IMR-90 (cell line): Measurements from ENCODE around the gene HOXD9. TPM values are rescaled to one million over a fixed set of nuclear protein-coding genes. Genes with fewer than 3 reads are reported as not detected.

Experiments used
- ATAC-seq: fragments of 200-7000 bp; cut with Tn5 transposase; 2 replicates; pipeline ENCODE4 v1.9.1; 2020; ENCODE audit warnings: low read depth, mild to moderate bottlenecking, moderate library complexity
- BruUV-seq: library from RNA; stranded (reverse); fragments of 400-500 nt; replicated peaks from 2 replicates; lab custom pipeline; 2021; lab: Mats Ljungman, UMichigan
- CTCF ChIA-PET: fragments of 300-600 bp; formaldehyde crosslinking; extraction: SDS; loops from one replicate; lab custom pipeline; 2021; ENCODE audit warnings: antibody characterized with exemption; lab: Yijun Ruan, JAX
- POLR2A ChIA-PET: fragments of 300-600 bp; sonication (Branson Sonifier 250); formaldehyde crosslinking; loops from one replicate; lab custom pipeline; 2022; ENCODE audit warnings: antibody characterized with exemption; ENCODE audit not compliant: unreplicated experiment; lab: Charles Lee
- DNase-seq: peaks from one replicate; pipeline ENCODE4 v3.0.0; 2013
- H2AFZ ChIP-seq: replicated peaks from 2 replicates; pipeline ENCODE3; 2013; ENCODE audit warnings: low read length, mild to moderate bottlenecking; ENCODE audit not compliant: poor library complexity
- H2AK5ac ChIP-seq: 2 replicates; pipeline ENCODE4 v1.6.1; 2013; ENCODE audit warnings: low read depth, low read length, inconsistent platforms
- H2AK9ac ChIP-seq: replicated peaks from 2 replicates; pipeline ENCODE3; 2013; ENCODE audit warnings: mild to moderate bottlenecking, low read depth, low read length, moderate library complexity; ENCODE audit not compliant: poor library complexity
- H2BK120ac ChIP-seq: 2 replicates; pipeline ENCODE4 v1.6.1; 2013; ENCODE audit warnings: low read depth, low read length, inconsistent platforms
- H2BK15ac ChIP-seq: 3 replicates; pipeline ENCODE4 v1.6.1; 2013; ENCODE audit warnings: low read depth, low read length, inconsistent platforms
- H2BK20ac ChIP-seq: 2 replicates; pipeline ENCODE4 v1.6.1; 2013; ENCODE audit warnings: low read depth, mild to moderate bottlenecking, inconsistent platforms, low read length, moderate library complexity
- H2BK5ac ChIP-seq: 2 replicates; pipeline ENCODE4 v1.6.1; 2013; ENCODE audit warnings: mild to moderate bottlenecking, low read depth, low read length, inconsistent platforms; ENCODE audit not compliant: poor library complexity, severe bottlenecking
- H3K14ac ChIP-seq: replicated peaks from 2 replicates; pipeline ENCODE4 v1.6.1; 2013; ENCODE audit warnings: low read depth, low read length, inconsistent platforms
- H3K18ac ChIP-seq: 2 replicates; pipeline ENCODE4 v1.6.1; 2013; ENCODE audit warnings: low read depth, low read length, control low read depth
- H3K23ac ChIP-seq: 2 replicates; pipeline ENCODE4 v1.6.1; 2013; ENCODE audit warnings: low read depth, low read length, inconsistent platforms
- H3K27ac ChIP-seq: 2 replicates; pipeline ENCODE4 v1.5.1; 2013; ENCODE audit warnings: mild to moderate bottlenecking, control low read depth, low read length; ENCODE audit not compliant: insufficient read depth
- H3K27me3 ChIP-seq: 2 replicates; pipeline ENCODE4 v1.6.1; 2013; ENCODE audit warnings: low read length; ENCODE audit not compliant: control insufficient read depth, insufficient read depth
- H3K36me3 ChIP-seq: 2 replicates; pipeline ENCODE4 v1.6.1; 2013; ENCODE audit warnings: low read length, mixed read lengths; ENCODE audit not compliant: control insufficient read depth, insufficient read depth
- H3K4ac ChIP-seq: 2 replicates; pipeline ENCODE4 v1.6.1; 2013; ENCODE audit warnings: low read depth, low read length, inconsistent platforms
- H3K4me1 ChIP-seq: 2 replicates; pipeline ENCODE4 v1.6.1; 2013; ENCODE audit warnings: low read length, mixed read lengths; ENCODE audit not compliant: control insufficient read depth, insufficient read depth
- H3K4me2 ChIP-seq: 2 replicates; pipeline ENCODE4 v1.6.1; 2013; ENCODE audit warnings: low read depth, mild to moderate bottlenecking, control low read depth, low read length, moderate library complexity
- H3K4me3 ChIP-seq: 2 replicates; pipeline ENCODE4 v1.5.1; 2013; ENCODE audit warnings: low read depth, mild to moderate bottlenecking, control low read depth, low read length, moderate library complexity; ENCODE audit not compliant: insufficient read depth
- H3K56ac ChIP-seq: 2 replicates; pipeline ENCODE4 v1.6.1; 2013; ENCODE audit warnings: low read length, inconsistent platforms; ENCODE audit not compliant: insufficient read depth; ENCODE audit errors: extremely low read depth
- H3K79me1 ChIP-seq, 2 experiments: 2 replicates each; pipeline ENCODE4 v1.6.1; 2013; ENCODE audit warnings: low read length in 2 of 2, inconsistent platforms in 1 of 2, low read depth in 1 of 2
- H3K9ac ChIP-seq: 2 replicates; pipeline ENCODE4 v1.6.1; 2013; ENCODE audit warnings: low read depth, low read length, control low read depth
- H3K9me1 ChIP-seq: 2 replicates; pipeline ENCODE4 v1.6.1; 2013; ENCODE audit warnings: low read length, inconsistent platforms; ENCODE audit not compliant: insufficient read depth
- H3K9me3 ChIP-seq: 2 replicates; pipeline ENCODE4 v1.6.1; 2013; ENCODE audit warnings: low read length; ENCODE audit not compliant: control insufficient read depth, insufficient read depth
- H4K20me1 ChIP-seq: 2 replicates; pipeline ENCODE4 v1.6.1; 2013; ENCODE audit warnings: low read length, inconsistent platforms; ENCODE audit not compliant: insufficient read depth
- H4K5ac ChIP-seq: 2 replicates; pipeline ENCODE4 v1.6.1; 2013; ENCODE audit warnings: mild to moderate bottlenecking, low read depth, low read length, control low read depth
- H4K8ac ChIP-seq, 2 experiments: 2 replicates each; pipeline ENCODE4 v1.6.1; 2013; ENCODE audit warnings: low read depth in 2 of 2, low read length in 2 of 2, control low read depth in 1 of 2, inconsistent platforms in 1 of 2
- H4K91ac ChIP-seq: 2 replicates; pipeline ENCODE4 v1.6.1; 2013; ENCODE audit warnings: low read depth, low read length, inconsistent platforms; ENCODE audit not compliant: insufficient read depth
- BHLHE40 ChIP-seq: fragments of 150-350 bp; IDR thresholded peaks from 2 replicates; pipeline ENCODE4 v1.6.1; 2016; ENCODE audit warnings: mild to moderate bottlenecking, low read depth, low read length
- CHD1 ChIP-seq: IDR thresholded peaks from 2 replicates; pipeline ENCODE4 v1.6.1; 2012; ENCODE audit warnings: low read depth, low read length, improper control_type of control experiment
- CTCF ChIP-seq: conservative IDR thresholded peaks from 2 replicates; pipeline ENCODE4 v1.5.1; 2012; ENCODE audit warnings: mild to moderate bottlenecking, low read depth, low read length, improper control_type of control experiment
- FOS ChIP-seq: fragments of 150-350 bp; IDR thresholded peaks from 2 replicates; pipeline ENCODE4 v1.6.1; 2016; ENCODE audit warnings: low read depth, low read length
- POLR2A ChIP-seq: IDR thresholded peaks from 2 replicates; pipeline ENCODE4 v1.6.1; 2012; ENCODE audit warnings: mild to moderate bottlenecking, low read depth, low read length
- RAD21 ChIP-seq: IDR thresholded peaks from 2 replicates; pipeline ENCODE4 v1.6.1; 2012; ENCODE audit warnings: low read length, improper control_type of control experiment
- SMC3 ChIP-seq: fragments of 150-350 bp; IDR thresholded peaks from 2 replicates; pipeline ENCODE4 v1.6.1; 2016; ENCODE audit warnings: low read depth, mild to moderate bottlenecking, antibody characterized with exemption, low read length, moderate library complexity
- WGBS, 2 experiments: methylation state at CpG; one replicate each; pipeline versions ENCODE4 v1.1.5 to v1.1.7; 2013; ENCODE audit warnings: missing lambda C conversion rate in 2 of 2; ENCODE audit not compliant: insufficient read length in 1 of 2; ENCODE audit errors: extremely low coverage in 2 of 2; 5-methylcytosine and 5-hydroxymethylcytosine counted together
- dilution Hi-C: fragments of 300-500 bp; cut with HindIII; formaldehyde crosslinking; loops from one replicate; pipeline ENCODE4 v1.14.3; 2018; ENCODE audit warnings: low sequenced_read_pairs; ENCODE audit not compliant: unreplicated experiment
- in situ Hi-C: fragments of 300-500 bp; cut with MboI; formaldehyde crosslinking; loops from 3 replicates; pipeline ENCODE4 v1.14.3; 2019; ENCODE audit warnings: low sequenced_read_pairs, inconsistent platforms, mixed read lengths
- intact Hi-C: fragments of 100-400 bp; cut with micrococcal nuclease; formaldehyde crosslinking; loops from 2 replicates; pipeline ENCODE4 v1.10.0; 2022
- polyA plus RNA-seq, 3 experiments: library from polyadenylated mRNA; depleted of rRNA; stranded (reverse); fragments of >200 nt; gene quantifications; 2 replicates each; pipeline ENCODE4 v1.2.3, GENCODE V29; 2012; ENCODE audit warnings: low replicate concordance in 1 of 3
- total RNA-seq: library from RNA; depleted of rRNA; stranded (reverse); fragments of >200 nt; gene quantifications from 2 replicates; pipeline ENCODE4 v1.2.3, GENCODE V29; 2012

HOXD9 gene
- total and polyA plus RNA-seq, 2 of the 4 experiments (the other 2 are of a cell fraction) = not detected

GRCh38 chr2:176148751-176149421, 26.4 kb downstream of the HOXD9 start:
- no peak overlapping the region for H3K4ac ChIP-seq
- no peak overlapping the region for H2BK5ac ChIP-seq
- peaks cover 8% of the 10 kb centered on the region for H3K9me3 ChIP-seq
- no peaks in the 10 kb centered on the region for H4K20me1 ChIP-seq
- CTCF ChIA-PET = no interaction called here
- H3K56ac ChIP-seq = no peak overlapping the region
- dilution Hi-C loops = no loop called here
- no peaks in the 10 kb centered on the region for H3K36me3 ChIP-seq
- H3K9me1 ChIP-seq = no peaks in the 10 kb centered on the region
- no peak overlapping the region for H3K9ac ChIP-seq
- peaks cover 81% of the 10 kb centered on the region for H3K27me3 ChIP-seq
- H2BK120ac ChIP-seq = no peak overlapping the region
- H4K5ac ChIP-seq = no peak overlapping the region
- H3K14ac ChIP-seq = no peak overlapping the region
- no peak overlapping the region for H2BK15ac ChIP-seq
- no peak overlapping the region for H3K27ac ChIP-seq
- BruUV-seq = no TSS peak
- H4K91ac ChIP-seq = no peak overlapping the region
- no peak overlapping the region for H2BK20ac ChIP-seq
- no peak overlapping the region for H3K23ac ChIP-seq
- 20% methylated on average over 1 of the region's 11 CpGs; no CpG with 5 or more reads in 1 of the 2 experiments for WGBS, 2 experiments
- H3K79me1 ChIP-seq = no peaks in the 10 kb centered on the region
- H3K4me3 ChIP-seq = no peak overlapping the region
- intact Hi-C loops = no loop called here
- in situ Hi-C loops = no loop called here
- no peak overlapping the region for H2AK9ac ChIP-seq
- POLR2A ChIA-PET = no interaction called here
- no peak overlapping the region for H3K4me2 ChIP-seq
- H4K8ac ChIP-seq = no peak overlapping the region
- H3K4me1 ChIP-seq = no peaks in the 10 kb centered on the region
- no peak overlapping the region for H3K18ac ChIP-seq
- H2AK5ac ChIP-seq = no peak overlapping the region
- no peak for ATAC-seq
- DNase-seq = no peak
- TF ChIP-seq FOS (no peak), BHLHE40 (no peak), POLR2A (no peak), SMC3 (no peak), CHD1 (no peak), CTCF (no peak), RAD21 (no peak)
- H2AFZ ChIP-seq = no peak overlapping the region
